Stimulated activated CD4-positive, alpha-beta T cell treated with anti-CD3 and anti-CD28 coated beads, Interleukin-1b, Interleukin-23, amount 100 ng/mL, for 1 hour (primary cell): Measurements from ENCODE around the gene PRRX1.

ENCODE experiments used
- DNase-seq, 2 donors: peaks; one replicate each; pipeline ENCODE4 v3.0.0-alpha.2; 2020; ENCODE audit warnings: low read depth in 2 of 2

PRRX1 gene

GRCh38 chr1:170691258-170691657 is 27.3 kb downstream of the PRRX1 start:
- DNase-seq = no peak

DNA sequence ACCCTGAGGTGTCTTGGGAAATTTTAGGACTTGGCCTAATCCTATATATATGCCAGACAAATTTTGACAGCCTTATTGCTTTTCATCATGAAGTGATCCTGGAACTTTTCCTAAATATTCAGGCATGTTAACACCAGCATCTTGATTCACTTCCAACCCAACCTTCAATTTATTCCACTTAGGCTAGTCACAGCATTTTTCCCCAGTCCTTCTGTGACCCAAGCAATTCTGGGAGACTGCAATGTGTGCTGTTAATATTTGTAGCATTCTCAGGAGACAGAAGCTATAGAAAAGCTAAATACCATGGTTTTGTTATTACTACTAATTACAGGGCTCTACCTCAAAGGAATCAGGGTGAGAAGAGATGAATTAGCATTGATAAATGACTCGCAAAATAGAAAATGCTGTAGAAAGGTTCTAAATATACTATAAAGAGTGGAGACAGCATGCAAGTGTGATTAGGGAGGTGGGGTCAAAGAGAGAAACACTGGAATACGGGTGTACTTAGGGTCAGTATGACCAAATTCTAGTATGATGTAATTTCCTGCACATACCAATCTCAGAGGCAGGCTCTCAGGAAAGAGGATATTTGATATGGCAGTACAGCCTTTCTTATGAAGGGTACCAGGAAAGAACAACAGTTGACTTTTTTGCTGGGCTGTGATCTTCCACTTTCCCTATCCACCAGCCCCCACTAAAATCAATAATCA is 29.1 kb downstream of the PRRX1 start:
- no peak for DNase-seq

DNA sequence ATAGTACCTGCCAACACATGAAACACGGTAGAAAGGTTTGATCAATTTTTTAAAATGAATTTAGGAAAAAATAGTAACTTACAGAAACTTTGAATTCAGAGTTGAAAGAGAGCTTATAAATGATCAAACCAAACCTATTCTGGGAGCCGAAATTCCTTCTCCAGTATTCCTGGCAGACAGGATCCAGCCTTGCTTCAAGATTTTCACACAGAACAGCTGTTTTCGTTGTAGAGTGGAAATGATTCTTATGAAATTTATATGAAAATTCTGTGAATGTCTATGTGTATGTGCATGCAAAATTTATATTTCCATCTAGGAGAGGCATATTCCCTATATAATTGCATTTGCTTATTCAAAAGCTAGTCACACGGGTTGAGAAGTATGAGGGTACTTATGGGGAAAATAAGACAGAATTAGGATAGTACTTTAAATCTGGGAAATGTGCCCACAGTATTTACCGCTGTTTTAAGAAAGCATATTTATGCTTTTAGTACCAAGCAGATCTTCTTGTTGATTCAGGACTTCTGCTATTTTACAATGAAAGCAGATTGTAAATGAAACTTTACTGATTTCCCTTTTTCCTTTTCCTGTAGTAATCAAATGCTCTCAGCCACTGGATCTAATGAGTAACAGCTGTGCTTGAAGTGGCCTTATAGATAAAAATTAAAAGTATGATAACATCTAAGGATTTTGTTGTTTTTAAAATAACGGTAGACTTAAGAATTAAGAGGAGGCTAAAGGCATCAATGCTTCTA is 30.4 kb downstream of the PRRX1 start:
- no peak for DNase-seq

DNA sequence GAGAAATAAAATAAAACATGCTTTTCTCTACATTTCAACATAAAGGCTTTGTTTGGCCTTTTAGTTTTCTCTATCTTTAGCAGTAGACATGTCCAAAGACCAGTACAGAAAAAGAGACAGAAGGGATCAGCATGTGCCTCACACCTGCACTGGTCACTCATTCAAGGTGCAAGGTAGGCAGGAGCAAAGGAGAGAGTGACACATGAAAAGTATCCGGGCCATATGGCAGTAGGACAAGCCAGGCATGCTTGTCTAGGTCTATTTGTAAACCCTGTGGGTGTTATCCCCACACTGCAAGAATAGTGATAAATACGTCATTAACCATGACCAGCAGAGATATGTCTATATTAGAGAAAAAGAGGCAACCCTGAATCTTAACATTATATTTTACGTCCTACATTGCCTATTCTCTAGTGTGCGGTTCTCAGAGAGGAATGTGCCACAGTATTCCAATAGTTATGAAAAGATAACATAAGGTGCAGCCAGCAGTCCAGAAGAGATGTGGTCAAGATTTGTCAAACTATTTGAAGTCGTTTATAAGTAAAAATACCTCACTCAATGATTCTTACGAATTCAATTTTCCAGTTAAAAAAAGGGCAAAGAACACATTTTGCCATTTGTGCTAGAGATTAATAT is 32.1 kb downstream of the PRRX1 start:
- DNase-seq = no peak

GRCh38 chr1:170696591-170697290 is 32.8 kb downstream of the PRRX1 start:
- no peak for DNase-seq

GRCh38 chr1:170697316-170697715 is 33.4 kb downstream of the PRRX1 start:
- no peak for DNase-seq

- no peak for DNase-seq
Observed at GRCh38 chr1:170698301-170699275, 34.7 kb downstream of the PRRX1 start.

GRCh38 chr1:170699696-170700095 is 35.8 kb downstream of the PRRX1 start:
- no peak for DNase-seq

- no peak for DNase-seq
Observed at GRCh38 chr1:170700842-170701615, 37.1 kb downstream of the PRRX1 start.

DNA sequence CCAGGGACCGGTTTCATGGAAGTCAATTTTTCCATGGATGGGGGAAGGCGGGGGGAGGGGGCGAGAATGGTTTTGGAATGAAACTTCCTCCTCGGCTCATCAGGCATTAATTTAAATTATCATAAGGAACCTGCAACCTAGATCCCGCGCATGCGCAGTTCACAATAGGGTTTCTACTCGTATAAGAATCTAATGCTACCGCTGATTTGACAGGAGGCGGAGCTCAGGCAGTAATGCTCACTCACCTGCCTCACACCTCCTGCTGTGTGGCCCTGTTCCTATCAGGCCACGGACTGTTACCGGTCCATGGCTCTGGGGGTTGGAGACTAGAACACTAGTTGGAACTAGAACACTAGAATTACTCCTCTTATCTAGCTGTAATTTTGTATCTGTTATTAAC is 38.0 kb downstream of the PRRX1 start:
- no peak for DNase-seq

DNA sequence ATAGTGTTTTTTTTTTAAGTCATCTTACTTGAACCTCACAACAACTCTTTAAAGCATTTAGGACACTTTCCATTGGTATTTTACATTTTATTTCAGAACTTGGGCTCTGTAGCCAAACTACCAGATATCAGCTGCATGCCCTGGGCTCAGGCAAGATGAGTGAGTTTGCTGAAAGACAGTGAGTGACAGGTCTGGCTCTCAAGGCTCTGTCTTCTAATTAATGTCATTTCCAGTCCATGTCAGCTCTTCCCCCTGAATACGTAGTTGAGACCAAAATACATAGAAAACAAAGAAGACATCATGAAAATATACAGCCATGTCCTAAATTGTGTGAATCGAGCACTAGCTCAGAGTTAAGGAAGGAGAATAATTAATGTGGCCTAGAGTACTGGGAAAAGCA is 39.7 kb downstream of the PRRX1 start:
- no peak for DNase-seq

DNA sequence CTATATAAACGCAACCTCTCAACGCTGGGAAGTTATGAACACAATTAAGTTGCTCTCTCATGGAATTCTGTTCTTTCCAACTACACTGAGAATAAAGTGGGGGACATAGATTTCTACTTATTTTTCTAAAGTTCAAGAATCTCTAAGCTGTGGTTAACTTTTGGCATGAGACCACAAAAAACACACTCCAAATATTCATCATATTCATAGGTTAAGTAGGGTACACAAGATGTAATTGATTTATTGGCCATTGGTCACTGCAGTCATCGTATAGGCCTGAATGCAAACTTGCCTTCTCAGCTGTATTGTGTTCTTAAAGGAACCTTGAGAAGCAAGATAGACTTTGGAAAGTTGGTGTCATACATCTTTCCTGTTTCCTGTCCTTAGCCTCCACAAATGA is 40.3 kb downstream of the PRRX1 start:
- DNase-seq = no peak

GRCh38 chr1:170705981-170706380 is 42.0 kb downstream of the PRRX1 start:
- DNase-seq = no peak

DNA sequence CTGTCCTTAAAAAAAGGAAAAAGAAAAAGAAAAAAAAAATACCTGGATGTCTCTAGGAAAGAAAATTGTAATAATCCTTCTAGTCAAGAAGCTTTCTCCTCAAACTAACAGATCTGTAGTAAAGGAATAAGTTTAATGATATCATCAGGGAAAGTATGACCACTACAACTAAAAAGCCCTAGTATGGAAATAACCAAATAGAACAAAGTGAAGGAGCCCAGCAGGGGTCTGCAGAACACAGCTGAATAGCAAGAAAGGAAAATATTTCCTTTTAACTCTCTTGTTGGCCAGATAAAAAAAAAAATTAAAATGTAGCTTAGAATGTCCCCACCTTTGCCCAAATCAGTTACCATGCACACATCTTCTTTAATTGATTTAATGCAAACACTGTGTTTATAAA is 43.2 kb downstream of the PRRX1 start:
- DNase-seq = no peak

GRCh38 chr1:170707959-170708655 is 44.2 kb downstream of the PRRX1 start:
- no peak for DNase-seq

DNA sequence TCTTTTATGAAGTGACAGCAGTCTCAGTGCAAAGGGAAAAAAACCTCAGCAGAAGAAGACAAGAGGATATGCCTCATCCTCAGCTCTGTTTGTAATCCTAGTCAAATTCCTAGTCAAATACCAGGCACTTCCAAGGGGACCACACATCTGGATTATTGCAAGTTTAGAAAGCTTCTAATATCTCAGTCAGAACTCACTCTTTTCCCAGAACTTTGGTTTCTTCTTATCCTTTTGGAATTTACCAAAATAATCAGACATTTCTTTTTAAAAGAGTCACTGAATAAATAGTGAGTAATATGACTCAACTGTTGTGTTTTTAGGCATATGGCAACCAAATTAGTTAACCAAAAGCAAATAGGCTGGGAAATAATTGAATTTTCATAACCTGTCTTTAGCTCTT is 47.8 kb downstream of the PRRX1 start:
- DNase-seq = no peak

GRCh38 chr1:170714163-170714562 is 50.2 kb downstream of the PRRX1 start:
- DNase-seq = no peak

GRCh38 chr1:170714938-170715337 is 51.0 kb downstream of the PRRX1 start:
- no peak for DNase-seq

DNA sequence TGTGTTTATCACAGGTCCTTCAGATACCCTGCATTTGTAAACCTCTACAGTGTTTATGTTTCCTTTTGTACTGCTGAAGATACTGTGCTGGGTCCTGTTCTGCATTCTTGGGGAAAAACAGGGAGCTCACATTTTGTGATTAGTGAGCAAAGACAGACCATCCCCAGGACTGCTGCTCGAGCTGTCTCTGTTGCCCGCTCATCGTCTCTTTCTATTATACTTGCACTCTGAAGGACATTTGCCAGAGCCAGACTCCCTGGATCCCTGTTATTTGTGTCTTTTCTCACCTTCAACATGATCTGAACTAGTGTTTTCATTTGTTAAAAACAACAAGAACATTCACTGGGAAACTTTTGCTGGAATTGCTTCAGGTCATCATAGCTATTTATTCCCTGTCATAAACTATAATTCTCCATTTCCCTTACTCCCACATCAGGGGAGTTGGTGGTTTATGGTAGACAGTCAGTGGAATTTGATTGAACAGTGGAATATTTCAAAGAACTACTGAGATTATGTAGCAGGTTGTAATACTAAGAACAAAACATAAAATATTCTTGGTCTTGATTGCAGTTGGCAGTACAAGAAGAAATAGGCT is 53.0 kb downstream of the PRRX1 start:
- no peak for DNase-seq
